Heart right ventricle (tissue), 16 donors: ENCODE results near the gene MRAS. TPM values are rescaled to one million over a fixed set of nuclear protein-coding genes. Genes with fewer than 3 reads are reported as not detected.

Experiments
- ATAC-seq, 8 donors: fragments of 200-7000 bp; cut with Tn5 transposase; one replicate each; pipeline ENCODE4 v1.9.1; 2020; ENCODE audit warnings: mild to moderate bottlenecking in 8 of 8, moderate library complexity in 8 of 8, moderate number of reproducible peaks in 1 of 8
- DNase-seq, 2 donors: peaks; one replicate each; pipeline ENCODE4 v3.0.0-alpha.2; 2020
- H3K27ac ChIP-seq, 10 donors: fragments of 200-600 bp; sonication (generic) in 2 of 10; one replicate each; pipeline versions ENCODE4 v1.5.0 to v1.8.0; 2020 to 2022; ENCODE audit warnings: mild to moderate bottlenecking in 3 of 10
- H3K27me3 ChIP-seq, 7 donors: fragments of 200-600 bp; one replicate each; pipeline ENCODE4 v1.8.0; 2021 to 2022; ENCODE audit warnings: mild to moderate bottlenecking in 2 of 7
- H3K36me3 ChIP-seq, 9 donors: fragments of 200-600 bp; sonication (generic) in 1 of 9; one replicate each; pipeline versions ENCODE4 v1.5.0 to v1.8.0; 2020 to 2022; ENCODE audit warnings: mild to moderate bottlenecking in 2 of 9
- H3K4me1 ChIP-seq, 9 donors: fragments of 200-600 bp; sonication (generic) in 1 of 9; one replicate each; pipeline versions ENCODE4 v1.5.0 to v1.8.0; 2020 to 2022; ENCODE audit warnings: mild to moderate bottlenecking in 4 of 9
- H3K4me3 ChIP-seq, 10 donors: fragments of 200-600 bp; sonication (generic) in 2 of 10; one replicate each; pipeline versions ENCODE4 v1.5.0 to v1.8.0; 2020 to 2022; ENCODE audit warnings: mild to moderate bottlenecking in 7 of 10, moderate library complexity in 2 of 10
- H3K9me3 ChIP-seq, 11 donors: fragments of 200-600 bp in 10 of 11; sonication (generic) in 2 of 11; one replicate each; pipeline versions ENCODE4 v1.5.0 to v1.8.0; 2013 to 2022; ENCODE audit warnings: mild to moderate bottlenecking in 2 of 11, control low read depth in 1 of 11, moderate library complexity in 1 of 11
- CTCF ChIP-seq, 9 donors: fragments of 200-600 bp; sonication (generic) in 2 of 9; IDR thresholded peaks; one replicate each; pipeline versions ENCODE4 v1.5.0 to v1.8.0; 2021 to 2022; ENCODE audit warnings: antibody characterized with exemption in 9 of 9, mild to moderate bottlenecking in 5 of 9, moderate library complexity in 1 of 9
- WGBS, 2 donors: extraction: QIAGEN DNeasy Blood & Tissue Kit; methylation state at CpG; one replicate each; pipeline ENCODE4 v1.1.7; 2013; ENCODE audit warnings: inconsistent platforms in 1 of 2; 5-methylcytosine and 5-hydroxymethylcytosine counted together
- intact Hi-C, 10 donors: fragments of 100-400 bp; cut with DNase I; formaldehyde crosslinking; loops; one replicate each; pipeline versions ENCODE4 v1.11.1 to v1.14.2; 2022
- polyA plus RNA-seq, 2 donors: library from polyadenylated mRNA; stranded (reverse); fragments of 200-250 nt; gene quantifications; one replicate each; pipeline ENCODE4 v1.2.3, GENCODE V29; 2013
- total RNA-seq, 10 donors: library from RNA; stranded (reverse); fragmentation: NEBNext Ultra II Directional in 3 of 10; extraction: Animal tissue kit (Norgen Biotek cat#: 25700) in 3 of 10; gene quantifications; one replicate each; pipeline versions ENCODE4 v1.2.1 to v1.2.4, GENCODE V29; 2021 to 2023
- donor health status: Arrhythmogenic right ventricular cardiomyopathy.
- donor health status: ischemic (EF 13 %, LVEDD 7.1; RV severe dilation, severe dysfunction).
- donor health status: healthy with polysubstance abuse.
- donor health status: DM: no; HTN: yes; CAD: no.
- donor health status: DM: no; HTN: no; CAD: no.
- donor health status: ischemic (EF 25% LVEDD 6.9; RV normal size, moderate dysfunction).
- donor health status: ischemic (EF 25% LVEDD 5.7; RV mildly dilated, moderate dysfunction).
- donor health status: healthy.
- donor health status: DM: yes; HTN: yes; CAD: no.
- donor health status: Ischemic cardiomyopathy.
- donor health status: ischemic (EF 35%, LVEDD 5.7; RV mildly dilated, moderate dysfunction).
- donor health status: nonischemic (EF 11% LVEDD 7.7; RV severe dilation, severe dysfunction).
- donor health status: DM: yes; HTN: yes; CAD: no.
- donor health status: PGD.
- donor health status: ischemic (EF 29% LVEDD 5.4; RV normal size, mild dysfunction).
- donor health status: nonischemic (EF 23%, LVEDD 6.1; RV moderate dilation, normal function).

MRAS gene
- total and polyA plus RNA-seq, 12 donors, result 78.6 to 381 (median 256) TPM

- DNase-seq, result no peak
- Histone ChIP-seq H3K27ac (peak overlapping the region; percentile 13 to 99 (median 71)), H3K9me3 (no peaks in the 10 kb centered on the region), H3K4me1 (peaks cover 46 to 100% (median 90%) of the 10 kb centered on the region in 9 donors), H3K36me3 (peaks cover 0 to 7% (median 0%) of the 10 kb centered on the region in 9 donors), H3K27me3 (no peaks in the 10 kb centered on the region), H3K4me3 (no peak overlapping the region)
- intact Hi-C loops, result loop anchor here in 1 of 10 donors (5.0 kb wide), 1 partner anchor 36 kb away; no protein-coding TSS in a partner anchor
- WGBS, 2 donors, result 68 to 79% methylated on average over 7 of the region's 7 CpGs
- ATAC-seq, result peak in 6 of 8 donors; percentile 8 to 31 (median 20)
- no peak for TF ChIP-seq CTCF (IDR thresholded peaks at IDR 0.05)
Observed at GRCh38 chr3:138361561-138361971, 13.2 kb downstream of the MRAS start.

GRCh38 chr3:138362538-138362937, 14.2 kb downstream of the MRAS start:
- Histone ChIP-seq H3K4me1 (peaks cover 42 to 100% (median 90%) of the 10 kb centered on the region in 9 donors), H3K27ac (peak overlapping the region in 8 of 10 donors; percentile 43 to 99 (median 77)), H3K36me3 (peaks cover 0 to 3% (median 0%) of the 10 kb centered on the region in 9 donors), H3K4me3 (no peak overlapping the region), H3K27me3 (no peaks in the 10 kb centered on the region), H3K9me3 (no peaks in the 10 kb centered on the region)
- ATAC-seq (no peak), DNase-seq (no peak)
- intact Hi-C loops, result loop anchor here in 1 of 10 donors (5.0 kb wide), 1 partner anchor 35 kb away; no protein-coding TSS in a partner anchor
- 77 to 79% methylated on average over 7 of the region's 7 CpGs for WGBS, 2 donors
- peak in 1 of 9 donors; percentile 13 for TF ChIP-seq CTCF (IDR thresholded peaks at IDR 0.05)

GRCh38 chr3:138363322-138363721, 14.9 kb downstream of the MRAS start:
- Histone ChIP-seq H3K36me3 (no peaks in the 10 kb centered on the region), H3K9me3 (no peaks in the 10 kb centered on the region), H3K4me1 (peaks cover 48 to 100% (median 92%) of the 10 kb centered on the region in 9 donors), H3K27me3 (no peaks in the 10 kb centered on the region), H3K27ac (peak overlapping the region in 7 of 10 donors; percentile 26 to 99 (median 77)), H3K4me3 (no peak overlapping the region)
- ATAC-seq (no peak), DNase-seq (no peak)
- TF ChIP-seq CTCF (IDR thresholded peaks at IDR 0.05), result no peak
- WGBS, 2 donors, result 91 to 97% methylated on average over 4 of the region's 4 CpGs
- intact Hi-C loops, result loop anchor here in 1 of 10 donors (5.0 kb wide), 1 partner anchor 34 kb away; no protein-coding TSS in a partner anchor

GRCh38 chr3:138364356-138365252, 16.2 kb downstream of the MRAS start:
- no peaks in the 10 kb centered on the region for H3K36me3 ChIP-seq
- DNase-seq, result peak in 1 of 2 donors; percentile 50
- H3K27me3 ChIP-seq, result no peaks in the 10 kb centered on the region
- H3K9me3 ChIP-seq, result no peaks in the 10 kb centered on the region
- ATAC-seq, result peak in 6 of 8 donors; percentile 31 to 50 (median 39)
- peaks cover 53 to 100% (median 92%) of the 10 kb centered on the region in 9 donors for H3K4me1 ChIP-seq
- WGBS, 2 donors, result 71 to 79% methylated on average over 6 of the region's 6 CpGs
- H3K4me3 ChIP-seq, result no peak overlapping the region
- no peak for TF ChIP-seq CTCF (IDR thresholded peaks at IDR 0.05)
- H3K27ac ChIP-seq, result peak overlapping the region; percentile 30 to 94 (median 82)
- intact Hi-C loops, result loop anchor here in 1 of 10 donors (5.0 kb wide), 1 partner anchor 33 kb away; no protein-coding TSS in a partner anchor
